Loucy (cell line): ENCODE results near the gene GNAZ.

Experiments
- H2AFZ ChIP-seq: fragments of 200-600 bp; sonication (generic); 2 replicates; pipeline ENCODE4 v1.6.0; 2016; ENCODE audit warnings: antibody characterized with exemption, mild to moderate bottlenecking, low read length, moderate library complexity
- H3F3A ChIP-seq: fragments of 200-600 bp; 2 replicates; pipeline ENCODE4 v1.6.0; 2016; ENCODE audit warnings: antibody characterized with exemption, low read depth, mild to moderate bottlenecking
- H3K27me3 ChIP-seq: fragments of 200-600 bp; sonication (generic); 2 replicates; pipeline ENCODE4 v1.6.1; 2014; ENCODE audit warnings: low read length, mild to moderate bottlenecking; ENCODE audit not compliant: insufficient read depth, poor library complexity, severe bottlenecking
- H3K36me3 ChIP-seq: fragments of 200-600 bp; sonication (generic); 2 replicates; pipeline ENCODE4 v1.6.1; 2016; ENCODE audit warnings: low read length; ENCODE audit not compliant: insufficient read depth
- H3K4me1 ChIP-seq: fragments of 200-600 bp; sonication (generic); 2 replicates; pipeline ENCODE4 v1.5.1; 2014; ENCODE audit warnings: low read length, mild to moderate bottlenecking; ENCODE audit not compliant: insufficient read depth, poor library complexity, severe bottlenecking
- H3K4me2 ChIP-seq: fragments of 200-600 bp; sonication (generic); 2 replicates; pipeline ENCODE4 v1.6.0; 2014; ENCODE audit warnings: antibody characterized with exemption, low read length, low read depth, mild to moderate bottlenecking; ENCODE audit not compliant: poor library complexity, severe bottlenecking
- H3K4me3 ChIP-seq: fragments of 200-600 bp; sonication (generic); 2 replicates; pipeline ENCODE4 v1.5.1; 2014; ENCODE audit warnings: low read length, mild to moderate bottlenecking, mixed read lengths; ENCODE audit not compliant: poor library complexity, severe bottlenecking
- H3K79me2 ChIP-seq: fragments of 200-600 bp; sonication (generic); 2 replicates; pipeline ENCODE4 v1.6.1; 2014; ENCODE audit warnings: low read length; ENCODE audit not compliant: insufficient read depth
- H3K9ac ChIP-seq: fragments of 200-600 bp; sonication (generic); 2 replicates; pipeline ENCODE4 v1.6.0; 2014; ENCODE audit warnings: mild to moderate bottlenecking, low read depth, low read length, moderate library complexity; ENCODE audit not compliant: poor library complexity, severe bottlenecking
- H3K9me2 ChIP-seq: fragments of 200-600 bp; sonication (generic); replicated peaks from 2 replicates; pipeline ENCODE4 v1.6.1; 2016; ENCODE audit warnings: low read depth, low read length, mixed read lengths
- H3K9me3 ChIP-seq: fragments of 200-600 bp; sonication (generic); 2 replicates; pipeline ENCODE4 v1.6.1; 2014; ENCODE audit warnings: mild to moderate bottlenecking, antibody characterized with exemption, low read length, low read depth; ENCODE audit not compliant: insufficient read depth
- H4K20me1 ChIP-seq: fragments of 200-600 bp; sonication (generic); 2 replicates; pipeline ENCODE4 v1.6.0; 2014; ENCODE audit warnings: antibody characterized with exemption, low read length, mild to moderate bottlenecking; ENCODE audit not compliant: insufficient read depth, poor library complexity, severe bottlenecking
- EZH2phosphoT487 ChIP-seq: fragments of 200-600 bp; IDR thresholded peaks from 2 replicates; pipeline ENCODE4 v1.6.1; 2018; ENCODE audit warnings: antibody characterized with exemption, mild to moderate bottlenecking, moderate library complexity, borderline replicate concordance
- TF ChIP-seq, protein P1 (sequence below): fragments of 200-600 bp; sonication (generic); conservative IDR thresholded peaks from 2 replicates; pipeline ENCODE4 v1.5.1; 2014; ENCODE audit warnings: mild to moderate bottlenecking, antibody characterized with exemption, low read length

Gene GNAZ

DNA sequence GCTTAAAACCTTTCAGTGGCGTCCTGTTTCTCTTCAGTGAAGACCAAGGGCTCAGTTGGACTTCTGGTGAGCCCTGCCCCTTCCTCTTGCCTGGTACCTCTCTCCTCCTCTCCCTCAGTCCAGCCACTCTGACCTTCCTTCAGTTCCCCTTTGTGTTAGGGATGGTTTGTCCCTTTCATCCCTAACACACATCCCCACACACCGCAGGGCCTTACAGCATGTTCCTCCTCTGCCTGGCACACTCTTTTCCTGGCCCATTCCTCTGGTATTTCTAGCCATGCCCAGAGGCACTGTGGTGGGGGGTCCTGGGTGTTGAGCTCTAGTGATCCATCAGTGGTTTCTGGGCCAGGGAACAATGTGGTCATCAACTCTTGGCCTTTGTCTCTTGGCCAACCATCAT lies 21.4 kb downstream of the GNAZ start:
- no peaks in the 10 kb centered on the region for H3K36me3 ChIP-seq
- H3K4me3 ChIP-seq, result no peak overlapping the region
- no peak overlapping the region for H2AFZ ChIP-seq
- H3K27me3 ChIP-seq, result no peaks in the 10 kb centered on the region
- H3K9me2 ChIP-seq, result no peaks in the 10 kb centered on the region
- no peaks in the 10 kb centered on the region for H3K79me2 ChIP-seq
- no peak overlapping the region for H3K9ac ChIP-seq
- H3K4me2 ChIP-seq, result no peak overlapping the region
- H4K20me1 ChIP-seq, result no peaks in the 10 kb centered on the region
- no peaks in the 10 kb centered on the region for H3K9me3 ChIP-seq
- H3K4me1 ChIP-seq, result no peaks in the 10 kb centered on the region
- TF ChIP-seq EZH2phosphoT487, result no peak
- TF ChIP-seq, protein P1, sequence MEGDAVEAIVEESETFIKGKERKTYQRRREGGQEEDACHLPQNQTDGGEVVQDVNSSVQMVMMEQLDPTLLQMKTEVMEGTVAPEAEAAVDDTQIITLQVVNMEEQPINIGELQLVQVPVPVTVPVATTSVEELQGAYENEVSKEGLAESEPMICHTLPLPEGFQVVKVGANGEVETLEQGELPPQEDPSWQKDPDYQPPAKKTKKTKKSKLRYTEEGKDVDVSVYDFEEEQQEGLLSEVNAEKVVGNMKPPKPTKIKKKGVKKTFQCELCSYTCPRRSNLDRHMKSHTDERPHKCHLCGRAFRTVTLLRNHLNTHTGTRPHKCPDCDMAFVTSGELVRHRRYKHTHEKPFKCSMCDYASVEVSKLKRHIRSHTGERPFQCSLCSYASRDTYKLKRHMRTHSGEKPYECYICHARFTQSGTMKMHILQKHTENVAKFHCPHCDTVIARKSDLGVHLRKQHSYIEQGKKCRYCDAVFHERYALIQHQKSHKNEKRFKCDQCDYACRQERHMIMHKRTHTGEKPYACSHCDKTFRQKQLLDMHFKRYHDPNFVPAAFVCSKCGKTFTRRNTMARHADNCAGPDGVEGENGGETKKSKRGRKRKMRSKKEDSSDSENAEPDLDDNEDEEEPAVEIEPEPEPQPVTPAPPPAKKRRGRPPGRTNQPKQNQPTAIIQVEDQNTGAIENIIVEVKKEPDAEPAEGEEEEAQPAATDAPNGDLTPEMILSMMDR, result no peak
- no peaks in the 10 kb centered on the region for H3F3A ChIP-seq

DNA sequence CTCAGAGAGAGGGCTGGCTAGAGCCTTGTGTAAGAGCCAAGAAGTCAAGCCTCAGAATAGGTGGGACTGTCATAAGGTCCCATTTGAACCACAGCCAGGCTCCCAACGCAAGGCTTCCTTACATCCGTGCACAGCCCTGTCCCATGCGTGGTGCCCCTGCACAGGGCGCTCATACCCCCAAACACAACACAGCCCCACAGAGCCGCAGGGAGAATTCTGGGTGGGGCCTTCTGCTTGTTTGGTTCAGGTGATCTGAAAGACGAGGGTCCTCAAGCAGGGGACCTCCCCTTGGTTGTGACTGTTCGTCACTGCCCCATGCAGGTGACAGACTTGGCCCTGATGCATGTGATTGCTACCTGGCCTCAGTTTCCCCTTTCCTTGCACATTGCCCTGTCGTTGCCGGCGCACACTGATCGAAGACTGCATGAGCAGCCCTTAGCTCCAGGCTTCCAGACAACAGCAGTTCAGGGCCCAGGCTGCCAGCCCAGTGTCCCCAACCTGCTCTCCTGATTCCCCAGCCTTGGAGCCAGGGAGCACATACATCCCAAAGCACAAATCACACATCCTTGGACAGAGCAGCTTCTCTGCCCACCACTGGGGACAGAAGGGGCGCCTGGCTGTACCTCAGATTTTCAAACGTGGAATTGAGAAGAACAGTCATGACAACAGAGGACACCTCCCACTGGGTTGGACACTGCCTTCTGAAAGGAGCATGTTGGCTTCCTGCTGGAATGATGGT lies 22.1 kb downstream of the GNAZ start:
- no peaks in the 10 kb centered on the region for H3F3A ChIP-seq

DNA sequence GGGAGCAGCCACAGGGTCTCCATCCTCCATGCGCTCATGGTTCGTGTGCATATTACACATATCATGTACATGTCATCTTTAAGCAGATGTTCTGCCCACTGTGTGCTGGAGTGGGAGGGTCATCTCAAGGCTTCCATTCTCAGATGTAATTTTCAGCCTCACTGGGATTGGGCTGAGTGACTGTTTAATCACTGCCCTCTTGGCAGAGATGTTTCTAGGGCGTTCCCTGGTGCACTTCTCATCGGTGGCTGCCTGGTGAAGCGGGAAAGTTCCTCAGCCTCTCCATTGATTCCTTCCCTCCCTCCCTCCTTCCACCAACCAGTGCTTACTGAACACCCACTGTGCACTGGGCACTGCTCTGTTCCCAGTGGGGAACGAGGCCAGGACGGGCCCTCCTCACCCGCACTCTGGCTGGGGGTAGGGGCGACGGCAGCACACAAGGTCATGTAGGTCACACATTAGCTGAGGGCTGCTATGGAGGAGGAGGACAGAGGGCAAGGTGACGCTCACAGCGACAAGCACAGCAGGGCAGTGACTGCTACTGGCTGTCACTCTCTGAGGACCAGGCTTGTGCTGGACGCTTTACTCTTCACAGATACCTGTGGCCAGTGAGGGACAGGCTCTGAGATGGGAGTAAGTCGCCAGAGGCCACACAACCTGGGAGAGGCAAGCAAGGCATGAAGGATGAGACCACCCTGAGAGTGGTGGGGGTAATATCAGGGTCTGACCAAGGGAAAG lies 22.9 kb downstream of the GNAZ start:
- no peaks in the 10 kb centered on the region for H3K79me2 ChIP-seq
- H3K9me3 ChIP-seq, result no peaks in the 10 kb centered on the region
- no peaks in the 10 kb centered on the region for H3K9me2 ChIP-seq
- H4K20me1 ChIP-seq, result no peaks in the 10 kb centered on the region
- no peaks in the 10 kb centered on the region for H3K27me3 ChIP-seq
- H3K4me2 ChIP-seq, result no peak overlapping the region
- no peaks in the 10 kb centered on the region for H3K36me3 ChIP-seq
- H3F3A ChIP-seq, result no peaks in the 10 kb centered on the region
- H2AFZ ChIP-seq, result no peak overlapping the region
- TF ChIP-seq, protein P1, result no peak
- TF ChIP-seq EZH2phosphoT487, result no peak
- H3K4me1 ChIP-seq, result no peaks in the 10 kb centered on the region
- H3K9ac ChIP-seq, result no peak overlapping the region
- H3K4me3 ChIP-seq, result no peak overlapping the region

More for the DNA sequence above, 22.1 kb downstream of the GNAZ start:
- no peaks in the 10 kb centered on the region for H4K20me1 ChIP-seq
- no peaks in the 10 kb centered on the region for H3K27me3 ChIP-seq
- no peak overlapping the region for H3K4me2 ChIP-seq
- H3K4me3 ChIP-seq, result no peak overlapping the region
- H3K79me2 ChIP-seq, result no peaks in the 10 kb centered on the region
- no peak for TF ChIP-seq EZH2phosphoT487
- TF ChIP-seq, protein P1, result no peak
- H3K9me2 ChIP-seq, result no peaks in the 10 kb centered on the region
- no peak overlapping the region for H2AFZ ChIP-seq
- H3K9ac ChIP-seq, result no peak overlapping the region
- H3K4me1 ChIP-seq, result no peaks in the 10 kb centered on the region
- H3K9me3 ChIP-seq, result no peaks in the 10 kb centered on the region
- no peaks in the 10 kb centered on the region for H3K36me3 ChIP-seq
